ENCODE results near the gene DGKZ. TPM values are rescaled to one million over a fixed set of nuclear protein-coding genes. Genes with fewer than 3 reads are reported as not detected.

The DGKZ gene
- total and polyA plus RNA-seq, 2 of the 13 experiments (the other 11 are each of a cell fraction or from before 2014, with no cell fraction given), result 15.8 to 20.7 TPM

DNA sequence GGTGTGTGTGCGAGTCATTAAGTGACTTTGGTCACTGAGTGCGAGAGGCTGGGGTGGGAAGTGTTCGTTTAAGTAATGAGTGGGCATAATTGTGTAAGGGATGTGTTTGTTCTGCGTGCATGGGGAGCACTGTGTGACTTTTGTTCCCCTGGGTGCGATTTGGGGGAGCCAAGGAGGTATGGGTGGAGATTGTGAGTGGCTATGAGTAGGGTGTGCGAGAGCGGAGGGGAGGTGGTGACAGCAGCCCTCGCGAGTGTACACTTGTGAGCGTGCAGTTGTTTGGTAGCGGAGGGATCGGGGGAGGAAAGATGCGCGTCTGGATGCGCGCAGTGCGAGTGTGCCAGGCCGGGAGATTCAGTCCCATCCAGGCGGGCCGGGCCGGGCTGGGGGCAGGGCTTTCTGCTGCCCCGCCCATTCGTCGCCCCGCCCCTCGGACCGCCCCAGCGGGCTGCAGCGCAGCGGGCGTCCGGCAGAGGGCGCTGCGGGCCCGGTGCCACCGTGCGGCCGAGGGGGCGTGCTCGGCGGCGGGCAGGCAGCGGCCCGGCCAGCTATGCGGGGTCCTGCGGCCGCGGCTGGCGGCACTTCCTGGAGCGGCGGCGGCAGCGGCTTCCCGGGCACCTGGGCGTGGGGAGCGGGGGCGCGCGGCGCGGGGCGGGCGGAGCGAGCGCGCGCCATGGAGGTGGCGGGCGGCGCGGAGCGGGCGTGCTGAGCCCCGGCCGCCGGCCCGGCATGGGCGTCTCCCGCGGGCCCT, at the start of gene DGKZ (continued):
- no peak for TF ChIP-seq NFATC3 (CRISPR knock-in tag; IDR thresholded peaks at IDR 0.05)
- no peak for TF ChIP-seq MAFK (conservative IDR thresholded peaks at IDR 0.05 in 1 of 2, IDR thresholded peaks at IDR 0.05 in 1 of 2; ENCODE audit: low read length in 2 of 2)
- TF ChIP-seq, protein P1, sequence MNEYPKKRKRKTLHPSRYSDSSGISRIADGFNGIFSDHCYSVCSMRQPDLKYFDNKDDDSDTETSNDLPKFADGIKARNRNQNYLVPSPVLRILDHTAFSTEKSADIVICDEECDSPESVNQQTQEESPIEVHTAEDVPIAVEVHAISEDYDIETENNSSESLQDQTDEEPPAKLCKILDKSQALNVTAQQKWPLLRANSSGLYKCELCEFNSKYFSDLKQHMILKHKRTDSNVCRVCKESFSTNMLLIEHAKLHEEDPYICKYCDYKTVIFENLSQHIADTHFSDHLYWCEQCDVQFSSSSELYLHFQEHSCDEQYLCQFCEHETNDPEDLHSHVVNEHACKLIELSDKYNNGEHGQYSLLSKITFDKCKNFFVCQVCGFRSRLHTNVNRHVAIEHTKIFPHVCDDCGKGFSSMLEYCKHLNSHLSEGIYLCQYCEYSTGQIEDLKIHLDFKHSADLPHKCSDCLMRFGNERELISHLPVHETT (CRISPR knock-in tag; conservative IDR thresholded peaks at IDR 0.05), result peak; percentile 68; the same call in 1 of the 2 replicates
- TF ChIP-seq ZNF614 (CRISPR knock-in tag; IDR thresholded peaks at IDR 0.05; ENCODE audit: borderline replicate concordance), result no peak
- TF ChIP-seq DR1 (CRISPR knock-in tag; IDR thresholded peaks at IDR 0.05), result peak; percentile 54; the same call in 1 of the 2 replicates
- TF ChIP-seq, protein P2, sequence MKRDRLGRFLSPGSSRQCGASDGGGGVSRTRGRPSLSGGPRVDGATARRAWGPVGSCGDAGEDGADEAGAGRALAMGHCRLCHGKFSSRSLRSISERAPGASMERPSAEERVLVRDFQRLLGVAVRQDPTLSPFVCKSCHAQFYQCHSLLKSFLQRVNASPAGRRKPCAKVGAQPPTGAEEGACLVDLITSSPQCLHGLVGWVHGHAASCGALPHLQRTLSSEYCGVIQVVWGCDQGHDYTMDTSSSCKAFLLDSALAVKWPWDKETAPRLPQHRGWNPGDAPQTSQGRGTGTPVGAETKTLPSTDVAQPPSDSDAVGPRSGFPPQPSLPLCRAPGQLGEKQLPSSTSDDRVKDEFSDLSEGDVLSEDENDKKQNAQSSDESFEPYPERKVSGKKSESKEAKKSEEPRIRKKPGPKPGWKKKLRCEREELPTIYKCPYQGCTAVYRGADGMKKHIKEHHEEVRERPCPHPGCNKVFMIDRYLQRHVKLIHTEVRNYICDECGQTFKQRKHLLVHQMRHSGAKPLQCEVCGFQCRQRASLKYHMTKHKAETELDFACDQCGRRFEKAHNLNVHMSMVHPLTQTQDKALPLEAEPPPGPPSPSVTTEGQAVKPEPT (CRISPR knock-in tag; IDR thresholded peaks at IDR 0.05; ENCODE audit: low read depth), result no peak
- peak; percentile 98 for TF ChIP-seq SP4 (CRISPR knock-in tag; IDR thresholded peaks at IDR 0.05)
- no peak for TF ChIP-seq HNRNPL (IDR thresholded peaks at IDR 0.05; ENCODE audit: low read depth, low read length)
- TF ChIP-seq, protein P3, sequence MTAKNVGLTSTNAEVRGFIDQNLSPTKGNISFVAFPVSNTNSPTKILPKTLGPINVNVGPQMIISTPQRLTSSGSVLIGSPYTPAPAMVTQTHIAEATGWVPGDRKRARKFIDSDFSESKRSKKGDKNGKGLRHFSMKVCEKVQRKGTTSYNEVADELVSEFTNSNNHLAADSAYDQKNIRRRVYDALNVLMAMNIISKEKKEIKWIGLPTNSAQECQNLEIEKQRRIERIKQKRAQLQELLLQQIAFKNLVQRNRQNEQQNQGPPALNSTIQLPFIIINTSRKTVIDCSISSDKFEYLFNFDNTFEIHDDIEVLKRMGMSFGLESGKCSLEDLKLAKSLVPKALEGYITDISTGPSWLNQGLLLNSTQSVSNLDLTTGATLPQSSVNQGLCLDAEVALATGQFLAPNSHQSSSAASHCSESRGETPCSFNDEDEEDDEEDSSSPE (CRISPR knock-in tag; IDR thresholded peaks at IDR 0.05), result peak; percentile 58
- TF ChIP-seq GATAD1 (CRISPR knock-in tag; IDR thresholded peaks at IDR 0.05), result no peak
- TF ChIP-seq MXI1 (IDR thresholded peaks at IDR 0.05; ENCODE audit: borderline replicate concordance, low read depth, low read length), result peak; percentile 81; the same call in 1 of the 3 replicates
- TF ChIP-seq, protein P4, sequence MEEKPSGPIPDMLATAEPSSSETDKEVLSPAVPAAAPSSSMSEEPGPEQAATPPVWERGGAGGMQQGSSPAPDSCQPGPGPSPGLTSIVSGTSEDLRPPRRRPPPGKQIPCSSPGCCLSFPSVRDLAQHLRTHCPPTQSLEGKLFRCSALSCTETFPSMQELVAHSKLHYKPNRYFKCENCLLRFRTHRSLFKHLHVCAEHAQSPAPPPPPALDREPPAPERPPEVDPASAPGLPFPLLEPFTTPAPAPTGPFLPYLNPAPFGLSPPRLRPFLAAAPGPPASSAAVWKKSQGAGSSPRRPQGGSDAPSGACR (CRISPR knock-in tag; IDR thresholded peaks at IDR 0.05), result no peak
- peak; percentile 42; the same call in 1 of the 2 replicates for TF ChIP-seq ZSCAN31 (CRISPR knock-in tag; IDR thresholded peaks at IDR 0.05; ENCODE audit: low read depth)
- no peak for TF ChIP-seq ZNF3 (CRISPR knock-in tag; IDR thresholded peaks at IDR 0.05)
- peak; percentile 53 for TF ChIP-seq ARNT2 (CRISPR knock-in tag; IDR thresholded peaks at IDR 0.05; ENCODE audit: low read depth)
- no peak for TF ChIP-seq ZBTB20 (CRISPR knock-in tag; IDR thresholded peaks at IDR 0.05; ENCODE audit: borderline replicate concordance, low read depth)
- TF ChIP-seq ZNF782 (CRISPR knock-in tag; IDR thresholded peaks at IDR 0.05; ENCODE audit: borderline replicate concordance), result no peak
- no peak for TF ChIP-seq ATF7 (IDR thresholded peaks at IDR 0.05)
- TF ChIP-seq ATF7 (CRISPR knock-in tag; IDR thresholded peaks at IDR 0.05), result no peak
- TF ChIP-seq TBX2 (CRISPR knock-in tag; IDR thresholded peaks at IDR 0.05; ENCODE audit: borderline replicate concordance), result 0 out of 2 replicates have a peak, but pooled peaks have one; percentile 39
- TF ChIP-seq YEATS4 (CRISPR knock-in tag; IDR thresholded peaks at IDR 0.05; ENCODE audit: borderline replicate concordance), result peak; percentile 38; the same call in 1 of the 2 replicates
- peak; percentile 38 for TF ChIP-seq GABPA (IDR thresholded peaks at IDR 0.05; ENCODE audit: low read depth, low read length)
- TF ChIP-seq GABPA (CRISPR knock-in tag; IDR thresholded peaks at IDR 0.05; ENCODE audit: low read depth), result no peak
- TF ChIP-seq MED13 (CRISPR knock-in tag; IDR thresholded peaks at IDR 0.05), result no peak
- no peak for TF ChIP-seq SP5 (CRISPR knock-in tag; IDR thresholded peaks at IDR 0.05; ENCODE audit: borderline replicate concordance, low read depth)
- TF ChIP-seq STAG1 (CRISPR knock-in tag; IDR thresholded peaks at IDR 0.05), result peak; percentile 40
- no peak for TF ChIP-seq SIX1 (CRISPR knock-in tag; IDR thresholded peaks at IDR 0.05; ENCODE audit: borderline replicate concordance)

Data from HepG2 (cell line).